ENCODE measurements around the gene RELN.
"Not testable (repeated sequence)": the region's sequence is repeated elsewhere in the genome, so short reads cannot be mapped to it uniquely, and the experiment has no call there.

The RELN gene

DNA sequence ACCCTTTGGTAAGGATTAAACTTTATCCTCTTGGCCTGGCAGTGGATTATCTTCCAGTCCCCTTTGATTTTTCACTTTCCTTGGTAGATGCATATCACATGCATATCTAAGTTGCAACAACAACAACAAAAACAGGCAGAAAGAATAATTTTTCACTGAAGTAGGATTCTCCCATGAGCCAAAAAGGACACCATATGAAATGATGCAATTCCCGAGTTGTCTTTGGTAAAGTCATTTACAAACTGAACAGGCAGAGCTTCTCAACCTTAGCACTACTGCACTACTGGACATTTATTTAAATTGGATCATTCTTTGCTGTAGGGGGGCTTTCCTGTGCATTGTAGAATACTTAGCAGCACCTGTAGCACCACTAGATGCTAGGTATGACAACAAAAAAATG is 195.0 kb downstream of the RELN start:
- no peak for DNase-seq (ENCODE audit: low read depth in 1 of 2, low spot score in 1 of 2)

- DNase-seq (ENCODE audit: low read depth in 1 of 2, low spot score in 1 of 2): no peak
Observed at GRCh38 chr7:103793614-103794013, 195.8 kb downstream of the RELN start.

- DNase-seq (ENCODE audit: low read depth in 1 of 2, low spot score in 1 of 2): no peak
Observed at GRCh38 chr7:103791894-103792293, 197.6 kb downstream of the RELN start.

DNA sequence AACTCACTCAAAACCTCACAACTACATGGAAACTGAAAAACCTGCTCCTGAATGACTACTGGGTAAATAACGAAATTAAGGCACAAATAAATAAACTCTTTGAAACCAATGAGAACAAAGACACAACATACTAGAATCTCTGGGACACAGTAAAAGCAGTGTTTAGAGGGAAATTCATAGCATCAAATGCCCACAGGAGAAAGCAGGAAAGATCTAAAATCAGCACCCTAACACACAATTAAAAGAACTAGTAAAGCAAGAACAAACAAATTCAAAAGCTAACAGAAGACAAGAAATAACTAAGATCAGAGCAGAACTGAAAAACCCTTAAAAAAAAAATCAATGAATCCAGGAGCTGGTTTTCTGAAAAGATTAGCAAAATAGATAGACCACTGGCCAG is 202.4 kb downstream of the RELN start:
- DNase-seq (ENCODE audit: low read depth in 1 of 2, low spot score in 1 of 2): not testable (repeated sequence)

- DNase-seq (ENCODE audit: low read depth in 1 of 2, low spot score in 1 of 2): no peak
Observed at GRCh38 chr7:103784646-103785286, 204.7 kb downstream of the RELN start.

DNA sequence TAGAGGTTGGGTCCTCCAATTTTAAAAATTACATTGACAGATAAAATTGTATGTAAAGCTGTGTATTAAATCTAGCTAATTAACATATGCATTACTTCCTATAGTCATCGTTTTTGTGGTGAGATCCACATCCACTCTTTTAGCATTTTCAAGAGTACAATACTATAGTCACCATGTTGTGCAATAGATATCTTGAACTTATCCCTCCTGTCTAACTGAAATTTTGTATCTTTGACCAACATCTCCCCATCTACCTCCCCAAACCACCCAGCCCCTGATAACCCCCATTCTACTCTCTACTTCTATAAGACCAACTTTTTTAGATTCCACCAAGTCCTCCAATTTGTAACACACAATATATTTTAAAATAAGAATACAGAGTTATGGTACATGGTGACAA is 208.0 kb downstream of the RELN start:
- no peak for DNase-seq (ENCODE audit: low read depth in 1 of 2, low spot score in 1 of 2)

- not testable (repeated sequence) for DNase-seq (ENCODE audit: low read depth in 1 of 2, low spot score in 1 of 2)
Observed at GRCh38 chr7:103780561-103780960, 208.9 kb downstream of the RELN start.

DNA sequence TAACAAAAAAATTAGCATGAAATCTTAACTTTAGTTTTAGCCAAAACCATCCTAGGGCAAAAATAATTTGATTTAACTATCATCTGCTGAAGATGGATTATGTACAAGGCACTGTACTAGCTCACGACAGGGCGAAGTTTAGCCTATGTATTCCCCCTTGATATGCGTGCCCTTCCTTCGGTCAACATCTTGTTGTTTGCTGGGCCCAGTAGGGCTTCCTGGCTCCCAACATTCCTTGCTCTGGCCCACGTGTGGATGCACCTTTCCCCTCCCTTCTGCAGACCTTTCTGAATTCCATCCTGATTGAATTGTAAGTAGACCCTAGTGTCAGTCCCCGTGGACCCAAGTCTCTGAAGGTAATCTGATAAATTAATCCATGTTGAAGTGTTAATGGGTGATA is 212.0 kb downstream of the RELN start:
- no peak for DNase-seq (ENCODE audit: low read depth in 1 of 2, low spot score in 1 of 2)

GRCh38 chr7:103773726-103774125 is 215.7 kb downstream of the RELN start:
- DNase-seq (ENCODE audit: low read depth in 1 of 2, low spot score in 1 of 2): no peak

DNA sequence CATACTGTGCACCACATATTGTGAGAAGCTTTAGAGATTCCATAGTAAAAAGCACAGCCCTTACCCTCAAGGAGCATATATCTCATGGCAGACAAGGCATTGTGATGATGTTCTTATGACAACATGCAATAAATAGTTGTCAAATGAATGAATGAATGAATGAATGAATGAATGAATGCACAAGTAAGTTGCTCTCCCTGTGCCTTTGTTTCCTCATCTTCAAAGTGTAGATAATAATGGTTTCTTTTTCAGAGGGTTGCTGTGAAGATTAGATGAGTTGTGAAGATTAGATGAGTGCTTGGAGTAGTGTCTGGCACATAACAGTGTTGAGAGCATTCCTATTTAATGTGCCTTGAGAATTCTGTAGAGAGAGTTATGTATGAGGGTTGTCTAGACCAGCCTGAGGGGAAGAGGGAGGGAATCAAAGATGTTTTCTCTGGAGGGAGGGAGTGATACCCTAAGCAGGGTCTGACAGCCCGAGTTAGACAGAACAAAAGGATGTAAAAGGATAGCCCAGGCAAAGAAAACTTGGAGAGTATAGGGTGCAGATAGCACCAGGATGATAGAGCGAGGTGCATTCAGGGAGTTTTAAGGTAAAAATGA is 217.2 kb downstream of the RELN start:
- DNase-seq (ENCODE audit: low read depth in 1 of 2, low spot score in 1 of 2): no peak

- DNase-seq (ENCODE audit: low read depth in 1 of 2, low spot score in 1 of 2): no peak
Observed at GRCh38 chr7:103771294-103771693, 218.2 kb downstream of the RELN start.

DNA sequence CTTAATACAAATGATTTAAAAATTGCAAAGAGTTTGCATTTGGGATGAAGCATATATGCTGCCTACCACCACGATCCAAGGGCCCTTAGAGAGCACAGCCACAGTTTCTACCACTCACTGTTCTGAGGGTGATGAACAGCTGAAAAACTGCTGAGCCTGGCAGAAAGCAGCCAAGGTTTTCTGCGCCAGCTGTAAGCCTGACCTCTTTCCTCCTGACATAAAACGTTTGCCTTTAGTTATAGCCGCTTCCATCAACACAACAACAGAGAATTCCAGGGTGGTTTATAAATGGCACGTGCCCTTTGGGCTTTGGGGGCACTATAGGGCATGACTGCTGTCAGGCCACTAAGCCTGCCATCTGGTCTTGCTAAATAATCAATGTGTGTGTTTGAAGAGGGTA is 222.8 kb downstream of the RELN start:
- DNase-seq (ENCODE audit: low read depth in 1 of 2, low spot score in 1 of 2): no peak

- no peak for DNase-seq (ENCODE audit: low read depth in 1 of 2, low spot score in 1 of 2)
Observed at GRCh38 chr7:103765901-103766300, 223.6 kb downstream of the RELN start.

DNA sequence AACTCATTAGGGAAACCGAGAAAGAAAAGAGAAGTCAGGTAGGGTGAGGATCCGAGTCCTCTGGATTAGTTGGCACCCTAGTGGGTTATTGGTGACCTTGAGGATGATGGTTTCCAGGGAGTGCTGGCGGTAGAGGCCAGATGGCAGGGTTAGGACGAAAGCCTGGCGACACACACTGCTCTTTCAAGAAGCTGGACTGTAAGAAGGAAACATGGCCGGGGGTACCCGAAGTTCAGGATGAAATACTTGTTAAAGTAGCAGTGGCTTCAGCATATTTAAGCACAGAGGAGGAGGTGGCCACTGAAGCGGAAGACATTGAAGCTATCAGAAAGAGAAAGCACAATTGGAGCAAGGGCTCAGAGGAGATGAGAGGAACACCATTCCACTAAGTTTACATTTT is 224.6 kb downstream of the RELN start:
- no peak for DNase-seq (ENCODE audit: low read depth in 1 of 2, low spot score in 1 of 2)

DNA sequence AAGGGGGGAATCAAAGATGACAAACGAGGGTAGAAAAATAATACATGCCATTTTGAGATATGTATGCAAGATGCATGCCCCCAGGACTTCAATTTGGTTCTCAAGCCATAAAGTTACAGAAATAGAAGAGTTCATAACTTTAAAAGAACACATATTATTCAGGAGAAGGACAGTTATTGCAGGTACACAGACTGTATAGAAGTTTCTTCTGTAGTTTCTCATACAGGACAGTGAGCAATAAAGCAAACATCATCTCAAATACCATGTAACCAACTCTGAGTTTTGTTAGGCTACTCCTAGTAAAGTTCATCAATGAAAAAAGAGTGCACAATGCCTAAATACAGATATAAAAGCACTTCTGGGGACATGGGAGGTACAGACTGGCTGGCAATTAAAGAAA is 226.6 kb downstream of the RELN start:
- DNase-seq (ENCODE audit: low read depth in 1 of 2, low spot score in 1 of 2): no peak

GRCh38 chr7:103762065-103762760 is 227.2 kb downstream of the RELN start:
- no peak for DNase-seq (ENCODE audit: low read depth in 1 of 2, low spot score in 1 of 2)

DNA sequence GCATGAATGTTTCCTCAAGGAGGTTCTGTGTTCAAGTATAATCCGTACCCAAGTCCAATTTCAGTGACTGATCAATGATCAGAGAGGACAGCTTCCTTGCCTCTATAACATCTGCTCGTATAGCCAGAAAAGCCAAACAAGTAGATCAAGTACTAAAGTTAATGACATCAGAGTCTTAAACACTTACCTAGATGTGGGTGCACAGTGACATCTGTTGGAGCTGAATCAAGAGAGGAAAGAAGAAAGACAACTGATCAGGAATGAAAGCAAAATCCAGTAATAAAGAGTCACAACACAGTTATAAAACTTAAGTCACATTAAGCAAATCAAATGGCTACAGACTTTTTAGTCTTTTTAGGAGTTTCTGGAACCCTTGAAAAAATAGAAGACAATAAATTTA is 236.5 kb downstream of the RELN start:
- DNase-seq (ENCODE audit: low read depth in 1 of 2, low spot score in 1 of 2): no peak

DNA sequence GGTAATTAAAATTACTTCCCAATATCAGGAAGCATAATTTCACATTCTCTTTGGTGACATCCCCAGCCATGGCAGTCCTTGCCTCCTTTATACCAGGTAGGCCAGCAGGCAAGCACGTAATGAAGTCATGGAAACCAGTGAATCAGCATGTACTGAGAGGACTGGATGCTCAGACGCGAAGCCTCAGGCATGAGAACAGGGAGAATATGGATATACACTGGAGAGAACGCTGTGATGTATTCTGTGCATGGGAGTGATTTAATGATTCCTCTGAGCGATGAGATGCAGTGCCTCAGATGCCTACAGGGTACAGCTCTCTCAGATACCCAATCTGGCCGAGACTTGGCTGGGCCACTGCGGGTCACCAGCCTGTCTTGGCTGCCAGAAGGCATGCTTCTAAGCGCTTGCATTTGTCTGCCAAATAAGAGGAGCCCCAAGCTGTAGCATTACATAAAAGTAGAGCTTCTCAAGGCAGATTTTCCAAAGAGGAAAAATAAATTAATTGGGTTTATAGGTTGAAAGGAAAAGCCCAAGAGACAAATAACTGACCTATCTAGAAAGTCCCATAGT is 238.1 kb downstream of the RELN start:
- no peak for DNase-seq (ENCODE audit: low read depth in 1 of 2, low spot score in 1 of 2)

- DNase-seq (ENCODE audit: low read depth in 1 of 2, low spot score in 1 of 2): no peak
Observed at GRCh38 chr7:103748680-103749079, 240.8 kb downstream of the RELN start.

DNA sequence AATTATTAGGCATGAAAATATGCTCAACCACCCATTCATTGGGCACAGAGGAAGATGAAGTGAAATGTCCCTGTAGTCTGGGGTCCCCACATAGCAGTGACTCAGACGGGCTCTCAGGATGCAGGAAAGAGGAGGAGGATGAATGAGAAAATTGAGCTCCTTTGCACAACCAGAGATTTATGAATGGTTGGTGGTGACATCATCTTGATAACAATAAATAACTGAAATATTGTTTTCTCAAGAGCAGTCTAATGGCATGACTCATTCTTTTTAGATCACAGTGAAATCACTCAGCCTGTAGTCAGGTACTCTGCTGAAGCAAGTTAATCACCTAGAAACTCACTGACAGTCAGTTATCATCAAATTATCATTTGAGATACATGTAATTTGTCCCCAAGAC is 254.1 kb downstream of the RELN start:
- DNase-seq (ENCODE audit: low read depth in 1 of 2, low spot score in 1 of 2): no peak

DNA sequence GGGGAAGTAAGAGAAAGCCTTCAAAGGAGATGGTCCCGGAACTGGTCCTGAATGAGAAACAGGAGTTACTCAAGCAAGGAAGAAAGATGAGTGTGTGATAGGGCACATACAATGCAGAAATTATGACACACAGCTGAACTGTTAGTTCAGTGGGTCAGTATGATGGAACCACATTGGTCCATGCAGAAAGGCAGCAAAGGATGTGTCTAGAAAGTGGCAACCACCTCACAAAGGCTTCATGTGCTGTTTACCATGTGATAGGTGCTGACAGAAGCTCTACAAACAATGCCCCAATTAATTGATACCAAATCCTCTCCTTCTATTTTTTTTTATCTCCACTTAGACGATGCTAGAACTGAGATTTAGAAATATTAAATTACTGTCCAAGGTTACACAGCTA is 258.3 kb downstream of the RELN start:
- DNase-seq (ENCODE audit: low read depth in 1 of 2, low spot score in 1 of 2): no peak

GRCh38 chr7:103729026-103729425 is 260.4 kb downstream of the RELN start:
- DNase-seq (ENCODE audit: low read depth in 1 of 2, low spot score in 1 of 2): no peak
